GM10266 (cell line): ENCODE results near the gene USP44.
"Not testable (repeated sequence)": the region's sequence is repeated elsewhere in the genome, so short reads cannot be mapped to it uniquely, and the experiment has no call there.

Experiments used
- DNase-seq: peaks from one replicate; pipeline ENCODE4 v3.0.0; 2012; ENCODE audit errors: extremely low spot score
- TF ChIP-seq, protein P1 (sequence below): IDR thresholded peaks from 2 replicates; pipeline ENCODE4 v1.5.1; 2012; ENCODE audit warnings: mild to moderate bottlenecking, low read depth; ENCODE audit not compliant: control insufficient read depth, insufficient read depth; ENCODE audit errors: missing control alignments

USP44 gene

GRCh38 chr12:95583933-95584332 is 32.7 kb upstream of the USP44 start:
- TF ChIP-seq, protein P1, sequence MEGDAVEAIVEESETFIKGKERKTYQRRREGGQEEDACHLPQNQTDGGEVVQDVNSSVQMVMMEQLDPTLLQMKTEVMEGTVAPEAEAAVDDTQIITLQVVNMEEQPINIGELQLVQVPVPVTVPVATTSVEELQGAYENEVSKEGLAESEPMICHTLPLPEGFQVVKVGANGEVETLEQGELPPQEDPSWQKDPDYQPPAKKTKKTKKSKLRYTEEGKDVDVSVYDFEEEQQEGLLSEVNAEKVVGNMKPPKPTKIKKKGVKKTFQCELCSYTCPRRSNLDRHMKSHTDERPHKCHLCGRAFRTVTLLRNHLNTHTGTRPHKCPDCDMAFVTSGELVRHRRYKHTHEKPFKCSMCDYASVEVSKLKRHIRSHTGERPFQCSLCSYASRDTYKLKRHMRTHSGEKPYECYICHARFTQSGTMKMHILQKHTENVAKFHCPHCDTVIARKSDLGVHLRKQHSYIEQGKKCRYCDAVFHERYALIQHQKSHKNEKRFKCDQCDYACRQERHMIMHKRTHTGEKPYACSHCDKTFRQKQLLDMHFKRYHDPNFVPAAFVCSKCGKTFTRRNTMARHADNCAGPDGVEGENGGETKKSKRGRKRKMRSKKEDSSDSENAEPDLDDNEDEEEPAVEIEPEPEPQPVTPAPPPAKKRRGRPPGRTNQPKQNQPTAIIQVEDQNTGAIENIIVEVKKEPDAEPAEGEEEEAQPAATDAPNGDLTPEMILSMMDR = no peak
- no peak for DNase-seq

- TF ChIP-seq, protein P1 = no peak
- DNase-seq = no peak
These were observed 31.2 kb upstream of the USP44 start for GRCh38 chr12:95582230-95583058.

GRCh38 chr12:95577820-95578219 is 26.5 kb upstream of the USP44 start:
- DNase-seq = no peak
- TF ChIP-seq, protein P1 = no peak

DNA sequence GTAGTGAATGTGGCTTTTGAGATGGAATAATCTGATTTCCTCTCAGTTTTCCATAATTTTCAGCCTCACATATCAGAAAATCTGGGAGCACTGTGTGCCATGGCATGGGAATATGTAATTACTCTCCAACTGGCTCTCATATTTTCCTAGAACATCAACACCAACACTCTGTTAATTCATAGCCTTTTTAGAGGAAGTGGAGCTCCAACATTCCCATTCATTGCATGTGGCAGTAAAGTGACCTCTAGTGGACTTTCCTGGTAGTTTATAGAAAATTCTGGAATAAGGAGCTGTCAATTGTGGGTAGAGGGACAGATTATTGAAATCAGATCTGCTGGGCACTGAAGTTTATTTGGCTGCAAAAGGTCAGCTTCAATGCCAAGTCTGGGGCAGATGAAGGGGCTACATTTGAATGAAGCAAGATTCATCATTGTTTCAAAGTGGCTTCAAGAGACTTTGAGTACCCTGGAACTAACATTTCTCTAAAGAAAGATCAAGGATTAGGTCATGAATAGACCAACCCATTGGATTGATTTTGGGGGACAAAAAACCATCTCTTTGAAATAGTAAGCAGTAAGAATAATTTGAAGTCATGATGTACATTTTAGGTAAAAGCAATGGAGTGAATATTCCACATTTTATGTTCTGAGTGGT is 23.6 kb upstream of the USP44 start:
- no peak for DNase-seq
- TF ChIP-seq, protein P1 = peak; percentile 42

DNA sequence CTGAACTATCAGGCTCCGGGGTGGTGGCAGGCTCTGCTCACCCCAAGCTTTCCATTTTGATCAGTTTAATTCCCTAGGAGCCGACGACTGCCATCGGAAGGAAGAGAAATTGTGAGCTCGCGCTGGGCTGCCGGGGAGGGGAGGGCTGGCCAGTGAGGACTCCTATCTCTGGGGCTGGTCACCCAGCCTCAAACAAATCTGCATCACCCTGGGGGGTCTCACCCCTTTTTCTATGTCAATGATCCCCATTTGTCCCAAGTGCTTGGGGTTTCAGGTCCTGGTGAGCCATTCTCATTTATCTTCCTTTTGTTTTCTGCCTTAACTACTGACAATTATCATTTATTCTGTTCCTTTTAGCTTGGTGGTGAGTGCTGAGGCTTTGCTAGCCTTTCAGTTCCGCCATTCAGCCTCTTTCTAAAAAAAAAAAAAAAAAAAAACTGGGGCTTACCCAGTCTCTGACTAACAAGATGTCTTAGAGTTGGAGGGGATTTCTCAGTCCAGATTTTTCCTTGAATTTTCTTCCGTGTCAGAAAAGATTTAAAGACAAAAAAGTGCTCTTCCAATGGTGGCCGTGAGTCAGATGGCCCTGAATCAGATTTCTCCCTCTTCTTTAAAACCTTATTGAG is 22.8 kb upstream of the USP44 start:
- TF ChIP-seq, protein P1 = no peak
- DNase-seq = no peak

GRCh38 chr12:95571369-95571768 is 20.1 kb upstream of the USP44 start:
- DNase-seq = no peak
- TF ChIP-seq, protein P1 = no peak

- DNase-seq = not testable (repeated sequence)
These were observed 16.8 kb upstream of the USP44 start for GRCh38 chr12:95568045-95568444.
